HepG2 (cell line): ENCODE results near the gene MIGA2. TPM values are rescaled to one million over a fixed set of nuclear protein-coding genes. Genes with fewer than 3 reads are reported as not detected.
A peak's percentile ranks its signal among the peaks of the same experiment; 100 is the strongest.

Experiments
- HDAC1 ChIP-seq: sonication (generic); formaldehyde crosslinking; IDR thresholded peaks from 2 replicates; pipeline ENCODE4 v1.5.1; 2020; ENCODE audit warnings: mild to moderate bottlenecking, missing genetic modification reagents
- HMGXB3 ChIP-seq: sonication (generic); formaldehyde crosslinking; IDR thresholded peaks from 2 replicates; pipeline ENCODE4 v1.4.0; 2020; ENCODE audit warnings: missing genetic modification reagents, borderline replicate concordance
- MYPOP ChIP-seq: sonication (generic); formaldehyde crosslinking; IDR thresholded peaks from 2 replicates; pipeline ENCODE4 v1.8.1; 2023; ENCODE audit warnings: mild to moderate bottlenecking, moderate library complexity, missing genetic modification reagents
- ZBTB7B ChIP-seq: sonication (generic); formaldehyde crosslinking; IDR thresholded peaks from 2 replicates; pipeline ENCODE4 v1.4.0; 2020; ENCODE audit warnings: missing genetic modification reagents
- ZGPAT ChIP-seq: IDR thresholded peaks from 2 replicates; pipeline ENCODE4 v1.6.1; 2016; ENCODE audit warnings: mild to moderate bottlenecking
- ZNF18 ChIP-seq: sonication (generic); formaldehyde crosslinking; IDR thresholded peaks from 2 replicates; pipeline ENCODE4 v1.8.0; 2022; ENCODE audit warnings: mild to moderate bottlenecking, missing genetic modification reagents; ENCODE audit not compliant: insufficient replicate concordance
- ZNF430 ChIP-seq: sonication (generic); formaldehyde crosslinking; IDR thresholded peaks from 2 replicates; pipeline ENCODE4 v1.9.0; 2021; ENCODE audit warnings: mild to moderate bottlenecking, missing genetic modification reagents
- ZSCAN21 ChIP-seq: sonication (generic); formaldehyde crosslinking; IDR thresholded peaks from 2 replicates; pipeline ENCODE4 v1.8.0; 2022; ENCODE audit warnings: mild to moderate bottlenecking, missing genetic modification reagents, moderate library complexity, borderline replicate concordance
- polyA plus RNA-seq, 8 experiments: library from polyadenylated mRNA; depleted of rRNA in 3 of 8; stranded (reverse) in 7 of 8; unstranded in 1 of 8; fragments of >200 nt; fragmentation: Illumina TruSeq in 4 of 8; extraction: Trizol in 4 of 8; gene quantifications; 2 replicates each; pipeline versions ENCODE4 v1.2.1 to v1.2.3, GENCODE V29; 2011 to 2016; ENCODE audit warnings: low read depth in 4 of 8, missing spikeins in 1 of 8, mixed read lengths in 1 of 8; ENCODE audit not compliant: insufficient read depth in 1 of 8
- total RNA-seq, 5 experiments: library from RNA; depleted of rRNA; stranded (reverse); fragments of >200 nt; fragmentation: Illumina TruSeq; extraction: Trizol; gene quantifications; 2 replicates each; pipeline ENCODE4 v1.2.3, GENCODE V29; 2016; ENCODE audit warnings: low read depth in 1 of 5
- TF ChIP-seq, protein P1 (sequence below): sonication (generic); formaldehyde crosslinking; IDR thresholded peaks from 2 replicates; pipeline ENCODE4 v1.4.0; 2020; ENCODE audit warnings: missing genetic modification reagents, borderline replicate concordance

The MIGA2 gene
- total and polyA plus RNA-seq, 2 of the 13 experiments (the other 11 are each of a cell fraction or from before 2014, with no cell fraction given), result 10.8 to 17.1 TPM

GRCh38 chr9:129109952-129110739, 73.7 kb downstream of the MIGA2 start (continued):
- TF ChIP-seq, protein P1, sequence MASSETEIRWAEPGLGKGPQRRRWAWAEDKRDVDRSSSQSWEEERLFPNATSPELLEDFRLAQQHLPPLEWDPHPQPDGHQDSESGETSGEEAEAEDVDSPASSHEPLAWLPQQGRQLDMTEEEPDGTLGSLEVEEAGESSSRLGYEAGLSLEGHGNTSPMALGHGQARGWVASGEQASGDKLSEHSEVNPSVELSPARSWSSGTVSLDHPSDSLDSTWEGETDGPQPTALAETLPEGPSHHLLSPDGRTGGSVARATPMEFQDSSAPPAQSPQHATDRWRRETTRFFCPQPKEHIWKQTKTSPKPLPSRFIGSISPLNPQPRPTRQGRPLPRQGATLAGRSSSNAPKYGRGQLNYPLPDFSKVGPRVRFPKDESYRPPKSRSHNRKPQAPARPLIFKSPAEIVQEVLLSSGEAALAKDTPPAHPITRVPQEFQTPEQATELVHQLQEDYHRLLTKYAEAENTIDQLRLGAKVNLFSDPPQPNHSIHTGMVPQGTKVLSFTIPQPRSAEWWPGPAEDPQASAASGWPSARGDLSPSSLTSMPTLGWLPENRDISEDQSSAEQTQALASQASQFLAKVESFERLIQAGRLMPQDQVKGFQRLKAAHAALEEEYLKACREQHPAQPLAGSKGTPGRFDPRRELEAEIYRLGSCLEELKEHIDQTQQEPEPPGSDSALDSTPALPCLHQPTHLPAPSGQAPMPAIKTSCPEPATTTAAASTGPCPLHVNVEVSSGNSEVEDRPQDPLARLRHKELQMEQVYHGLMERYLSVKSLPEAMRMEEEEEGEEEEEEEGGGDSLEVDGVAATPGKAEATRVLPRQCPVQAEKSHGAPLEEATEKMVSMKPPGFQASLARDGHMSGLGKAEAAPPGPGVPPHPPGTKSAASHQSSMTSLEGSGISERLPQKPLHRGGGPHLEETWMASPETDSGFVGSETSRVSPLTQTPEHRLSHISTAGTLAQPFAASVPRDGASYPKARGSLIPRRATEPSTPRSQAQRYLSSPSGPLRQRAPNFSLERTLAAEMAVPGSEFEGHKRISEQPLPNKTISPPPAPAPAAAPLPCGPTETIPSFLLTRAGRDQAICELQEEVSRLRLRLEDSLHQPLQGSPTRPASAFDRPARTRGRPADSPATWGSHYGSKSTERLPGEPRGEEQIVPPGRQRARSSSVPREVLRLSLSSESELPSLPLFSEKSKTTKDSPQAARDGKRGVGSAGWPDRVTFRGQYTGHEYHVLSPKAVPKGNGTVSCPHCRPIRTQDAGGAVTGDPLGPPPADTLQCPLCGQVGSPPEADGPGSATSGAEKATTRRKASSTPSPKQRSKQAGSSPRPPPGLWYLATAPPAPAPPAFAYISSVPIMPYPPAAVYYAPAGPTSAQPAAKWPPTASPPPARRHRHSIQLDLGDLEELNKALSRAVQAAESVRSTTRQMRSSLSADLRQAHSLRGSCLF (CRISPR knock-in tag), result no peak
- TF ChIP-seq HMGXB3 (CRISPR knock-in tag), result no peak
- peak; percentile 77; the same call in 1 of the 2 replicates for TF ChIP-seq ZBTB7B (CRISPR knock-in tag)
- peak; percentile 76 for TF ChIP-seq ZSCAN21 (CRISPR knock-in tag)
- TF ChIP-seq ZNF430 (CRISPR knock-in tag), result peak; percentile 34; the same call in 1 of the 2 replicates
- TF ChIP-seq MYPOP (CRISPR knock-in tag), result peak; percentile 86; the same call in 1 of the 2 replicates
- TF ChIP-seq ZNF18, result peak; percentile 92
- TF ChIP-seq ZGPAT (CRISPR knock-in tag), result peak; percentile 86
- TF ChIP-seq HDAC1 (CRISPR knock-in tag), result peak; percentile 88
